ENCODE data around the gene CCNG2.

The CCNG2 gene

DNA sequence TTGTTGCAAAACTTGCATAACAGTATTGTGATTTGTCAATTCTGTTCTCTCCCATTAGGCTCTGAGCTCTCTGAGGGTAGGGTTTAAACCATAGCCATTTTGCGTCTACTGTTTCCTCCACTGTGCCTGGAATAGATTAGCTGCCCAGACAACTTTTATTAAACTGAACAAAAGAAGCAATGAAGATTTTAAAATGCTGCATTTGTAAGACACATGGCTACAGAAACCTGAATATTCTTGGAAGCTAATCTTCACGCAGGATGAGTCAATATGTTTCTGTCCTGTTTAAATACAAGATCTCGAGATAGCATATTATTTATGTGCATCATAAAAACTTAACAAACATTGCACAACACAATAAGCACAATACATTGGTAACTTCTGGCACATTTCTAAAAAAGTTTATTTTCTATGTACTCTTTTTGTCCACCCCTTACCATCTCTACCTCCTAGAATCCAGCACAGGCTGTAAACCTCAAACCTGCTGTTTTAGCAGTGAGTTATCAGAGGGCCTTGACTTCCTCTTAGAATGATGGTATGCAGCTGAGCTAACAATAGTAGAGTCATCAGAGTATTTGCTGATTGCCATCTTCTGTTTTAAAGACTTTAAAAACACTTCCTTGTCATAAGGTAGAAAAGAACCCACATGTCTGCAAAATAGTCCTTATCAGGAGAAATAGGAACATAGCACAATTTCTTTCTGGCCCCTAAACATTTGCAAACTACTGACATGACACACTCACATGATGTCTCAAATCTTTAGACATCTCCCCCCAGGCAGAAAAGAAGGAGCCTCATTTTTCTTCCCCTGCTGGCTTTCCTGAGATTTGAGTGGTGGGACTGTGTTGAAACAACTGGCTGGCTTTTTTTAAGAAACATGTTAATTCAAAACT lies 10.6 kb upstream of the CCNG2 start:
- no peak for DNase-seq (ENCODE audit: low read depth in 2 of 2)

DNA sequence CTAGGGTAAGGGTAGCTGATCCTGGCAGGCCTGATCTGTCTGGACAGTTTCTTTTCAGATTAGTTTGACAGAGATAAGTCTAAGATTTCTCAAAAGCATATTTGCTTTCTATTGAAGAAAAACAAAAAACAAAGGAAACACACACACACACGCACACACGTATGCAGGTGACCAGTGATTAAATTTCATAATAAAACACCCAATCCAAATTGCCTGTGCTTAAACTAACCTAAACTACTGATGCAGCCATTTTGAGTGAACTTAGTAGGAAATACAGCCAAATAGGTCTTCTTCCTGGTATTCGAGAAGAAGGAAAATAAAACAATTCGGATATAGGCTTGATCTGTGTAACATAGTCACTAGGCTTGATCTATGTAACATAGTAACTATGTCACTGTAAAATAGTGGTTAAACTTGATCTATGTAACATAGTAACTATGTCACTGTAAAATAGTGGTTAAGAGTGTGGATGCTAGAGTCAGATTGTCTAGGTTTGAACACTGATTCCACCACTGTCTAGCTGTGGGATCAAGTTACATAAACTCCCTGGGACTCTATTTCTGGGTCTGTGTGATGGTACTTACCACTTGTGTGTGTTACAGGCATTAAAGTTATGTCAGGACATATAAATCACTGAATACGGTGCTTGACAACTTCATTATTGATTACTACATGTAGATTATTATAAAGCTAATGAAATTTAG lies 9.8 kb upstream of the CCNG2 start:
- no peak for DNase-seq (ENCODE audit: low read depth in 2 of 2)

DNA sequence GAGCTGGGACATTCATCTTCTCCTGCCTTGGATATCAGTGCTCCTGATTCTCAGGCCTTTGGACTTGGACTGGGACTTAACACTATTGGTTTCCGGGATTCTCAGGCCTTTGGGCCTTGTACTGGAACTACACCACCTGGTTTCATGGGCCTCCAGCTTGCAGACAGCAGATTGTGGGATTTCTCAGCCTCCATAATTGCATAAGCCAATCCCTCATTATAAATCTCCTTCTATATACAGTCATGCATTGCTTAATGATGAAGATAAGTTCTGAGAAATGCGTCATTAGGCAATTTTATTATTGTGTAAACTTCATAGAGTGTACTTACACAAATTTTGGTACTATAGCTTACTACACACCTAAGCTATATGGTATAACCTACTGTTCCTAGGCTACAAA lies 8.9 kb upstream of the CCNG2 start:
- no peak for DNase-seq (ENCODE audit: low read depth in 2 of 2)

DNA sequence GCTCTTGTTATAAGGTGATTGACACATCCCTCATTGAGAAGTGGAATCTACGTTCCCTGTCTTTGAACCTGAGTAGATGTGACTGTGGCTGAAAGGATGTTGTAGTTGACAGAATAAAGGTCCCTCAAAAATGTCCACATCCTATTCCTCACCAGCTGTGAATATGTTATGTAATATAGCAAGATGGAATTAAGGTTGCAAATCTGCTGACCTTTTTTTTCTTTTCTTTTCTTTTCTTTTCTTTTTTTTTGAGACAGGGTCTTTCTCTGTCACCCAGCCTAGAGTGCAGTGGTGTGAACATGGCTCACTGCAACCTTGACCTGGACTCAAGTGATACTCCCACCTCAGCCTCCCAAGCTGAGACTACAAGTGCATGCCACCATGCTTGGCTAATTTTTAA lies 7.2 kb upstream of the CCNG2 start:
- no peak for DNase-seq (ENCODE audit: low read depth in 2 of 2)

DNA sequence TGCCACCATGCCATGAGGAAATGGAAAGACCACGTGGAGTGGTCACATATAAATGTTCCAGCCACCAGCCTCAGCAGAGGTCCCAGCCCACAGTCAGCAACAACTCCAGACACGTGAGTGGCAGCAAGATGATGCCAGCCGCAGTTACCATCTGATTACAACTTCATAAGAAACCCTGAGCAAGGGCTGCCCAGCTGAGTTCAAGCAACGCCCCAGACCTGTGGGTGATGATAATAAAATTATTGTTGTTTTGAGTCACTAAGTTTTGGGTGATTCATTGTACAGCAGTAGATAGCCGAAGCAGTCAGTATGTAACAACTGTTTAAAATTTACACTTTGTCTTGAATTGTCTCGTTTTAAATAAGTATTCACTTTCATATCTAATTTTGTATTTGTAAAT lies 5.8 kb upstream of the CCNG2 start:
- no peak for DNase-seq (ENCODE audit: low read depth in 2 of 2)

DNA sequence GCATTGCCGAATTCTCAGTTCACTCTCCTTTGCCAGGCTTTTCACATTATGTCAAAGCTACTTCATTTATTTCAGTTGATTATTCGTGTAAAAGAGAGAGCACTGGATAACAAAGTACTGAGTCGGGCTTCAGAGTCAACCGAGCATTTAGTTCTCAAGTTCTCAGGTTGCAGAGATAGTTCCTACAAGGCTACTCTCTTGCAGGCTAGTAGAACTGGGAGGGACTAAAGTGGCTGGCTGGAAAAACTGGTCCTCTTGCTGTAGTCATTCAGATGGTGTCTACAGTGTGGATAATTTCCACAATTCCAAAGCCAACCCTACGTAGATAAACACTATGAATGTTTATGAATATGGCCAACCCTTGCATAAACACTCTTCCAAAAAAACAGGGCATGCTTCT lies 4.6 kb upstream of the CCNG2 start:
- no peak for DNase-seq (ENCODE audit: low read depth in 2 of 2)

DNA sequence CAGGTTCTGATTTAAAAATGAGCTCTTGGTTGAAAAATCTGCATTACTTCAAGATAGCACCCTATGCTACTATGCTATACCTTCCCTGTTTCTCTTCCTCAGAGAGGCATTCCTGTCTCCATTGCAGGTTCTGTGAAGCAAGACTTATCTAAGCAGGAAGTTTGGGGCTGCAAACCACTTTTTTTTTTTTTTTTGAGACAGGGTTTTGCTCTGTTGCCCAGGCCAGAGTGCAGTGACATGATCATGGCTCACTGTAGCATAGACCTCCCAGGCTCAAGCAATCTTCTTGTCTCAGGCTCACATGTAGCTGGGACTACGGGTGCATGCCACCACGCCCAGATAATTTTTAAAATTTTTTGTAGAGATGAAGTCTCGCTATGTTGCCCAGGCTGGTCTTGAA lies 4.0 kb upstream of the CCNG2 start:
- no peak for DNase-seq (ENCODE audit: low read depth in 2 of 2)

DNA sequence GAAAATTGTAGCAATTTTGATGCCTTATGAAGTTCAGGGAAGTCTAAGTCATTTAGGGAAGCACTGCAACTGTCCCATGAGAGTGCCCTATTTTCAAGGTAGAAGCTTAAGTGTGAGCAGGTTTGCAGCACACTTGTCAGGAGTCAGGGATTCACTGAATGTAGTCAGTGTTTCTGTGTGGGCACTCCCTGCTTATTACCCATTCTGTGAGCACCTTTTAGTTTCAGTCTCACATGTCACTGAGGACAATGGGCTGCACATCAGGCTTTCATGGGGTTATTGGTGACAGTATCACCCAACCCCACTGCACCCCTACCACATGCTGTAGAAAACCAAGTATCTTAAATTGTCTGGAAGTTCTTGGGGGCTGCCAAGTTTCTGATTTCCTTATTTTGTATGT lies 2.9 kb upstream of the CCNG2 start:
- DNase-seq (ENCODE audit: low read depth in 2 of 2), result no peak

DNA sequence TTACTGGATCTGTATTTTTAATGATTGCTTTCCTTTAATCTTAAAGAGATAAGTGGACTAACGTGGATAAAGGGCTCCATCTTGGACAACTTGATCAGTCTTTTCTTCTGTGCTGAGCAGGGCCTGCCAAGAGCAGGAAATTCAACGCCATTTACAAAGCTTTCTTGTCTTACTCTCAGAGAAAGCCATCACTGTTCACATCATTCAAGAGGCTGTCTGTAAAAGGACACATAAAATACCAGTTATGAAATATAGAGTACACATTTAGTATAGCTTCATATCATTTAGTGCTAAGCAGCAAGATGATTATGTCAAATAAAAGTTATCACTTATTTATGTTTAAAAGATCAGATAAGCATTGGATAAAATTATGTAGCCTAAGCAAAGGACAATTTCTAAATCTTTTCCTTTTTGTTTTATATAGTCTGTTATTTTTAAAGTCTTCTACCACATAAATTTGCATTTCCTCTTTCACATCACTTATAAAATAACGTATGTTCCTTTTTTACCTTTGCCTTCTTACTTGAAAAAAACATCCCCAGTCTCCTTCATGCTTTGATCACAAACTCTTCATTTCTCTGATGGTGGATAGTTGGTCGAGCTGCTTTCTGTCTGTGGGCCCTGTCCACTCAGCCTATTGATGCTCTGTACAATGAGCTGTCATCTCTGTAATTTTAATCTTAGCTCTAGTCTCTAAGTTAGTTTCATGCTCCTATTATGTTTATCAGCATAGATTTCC lies 2.1 kb upstream of the CCNG2 start:
- DNase-seq (ENCODE audit: low read depth in 2 of 2), result no peak

DNA sequence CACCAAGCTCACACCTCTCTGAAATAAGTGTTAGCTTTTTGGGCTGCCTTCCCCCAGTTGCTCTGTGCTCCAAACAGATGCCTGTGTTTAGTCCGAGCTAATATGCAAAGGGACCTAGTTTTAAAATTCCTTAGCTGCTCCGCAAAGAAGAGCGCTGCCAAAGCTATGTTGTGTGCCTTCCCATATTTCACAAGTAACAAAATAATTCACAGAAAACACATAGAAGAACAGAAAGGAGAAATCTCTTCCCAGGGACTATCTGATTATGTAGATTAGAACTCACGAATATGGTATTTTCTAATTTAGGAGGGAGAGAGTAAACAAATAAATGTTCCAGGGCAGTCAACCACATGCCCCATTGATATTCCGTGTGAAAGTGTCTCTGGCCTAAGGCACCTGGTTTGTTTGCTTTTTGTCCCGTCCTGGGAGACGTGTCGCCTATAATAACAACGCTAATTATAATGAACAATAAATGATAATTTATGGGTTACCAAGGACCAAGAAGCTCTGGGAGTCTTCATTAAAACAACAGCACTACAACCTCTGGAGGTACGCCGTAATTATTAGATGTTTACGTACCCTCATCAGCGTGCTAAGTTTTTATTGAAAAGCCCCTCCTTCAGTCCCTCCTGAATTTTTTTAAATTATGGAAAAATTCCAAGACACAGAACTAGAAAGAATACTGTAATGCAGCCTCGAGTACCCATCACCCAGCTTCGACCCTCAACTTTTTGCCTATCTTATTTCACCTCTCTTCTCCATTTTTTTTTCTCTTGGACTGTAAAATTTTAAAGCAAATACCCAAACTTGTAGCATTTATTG lies 1.2 kb upstream of the CCNG2 start:
- DNase-seq (ENCODE audit: low read depth in 2 of 2), result no peak

DNA sequence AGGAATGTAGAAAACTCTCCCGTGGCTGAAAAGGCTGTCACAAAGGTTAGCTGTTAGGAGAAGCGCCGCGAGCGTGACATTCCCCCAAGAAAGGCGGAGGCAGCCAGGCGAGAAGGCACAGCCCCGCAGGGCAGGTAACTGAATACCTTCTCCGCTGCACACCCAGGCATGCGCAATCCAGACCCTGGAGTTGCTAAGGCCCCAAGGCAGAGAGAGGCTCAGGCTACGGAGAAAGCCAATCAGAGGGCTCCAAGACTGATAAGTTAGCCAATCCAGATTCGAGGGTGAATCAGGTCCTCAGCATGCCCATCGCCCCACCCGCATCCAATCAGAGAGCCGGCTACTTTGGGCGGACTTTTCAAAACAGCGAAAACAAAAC lies 485 bp upstream of the CCNG2 start:
- DNase-seq (ENCODE audit: low read depth in 2 of 2), result peak; percentile 78 to 94

DNA sequence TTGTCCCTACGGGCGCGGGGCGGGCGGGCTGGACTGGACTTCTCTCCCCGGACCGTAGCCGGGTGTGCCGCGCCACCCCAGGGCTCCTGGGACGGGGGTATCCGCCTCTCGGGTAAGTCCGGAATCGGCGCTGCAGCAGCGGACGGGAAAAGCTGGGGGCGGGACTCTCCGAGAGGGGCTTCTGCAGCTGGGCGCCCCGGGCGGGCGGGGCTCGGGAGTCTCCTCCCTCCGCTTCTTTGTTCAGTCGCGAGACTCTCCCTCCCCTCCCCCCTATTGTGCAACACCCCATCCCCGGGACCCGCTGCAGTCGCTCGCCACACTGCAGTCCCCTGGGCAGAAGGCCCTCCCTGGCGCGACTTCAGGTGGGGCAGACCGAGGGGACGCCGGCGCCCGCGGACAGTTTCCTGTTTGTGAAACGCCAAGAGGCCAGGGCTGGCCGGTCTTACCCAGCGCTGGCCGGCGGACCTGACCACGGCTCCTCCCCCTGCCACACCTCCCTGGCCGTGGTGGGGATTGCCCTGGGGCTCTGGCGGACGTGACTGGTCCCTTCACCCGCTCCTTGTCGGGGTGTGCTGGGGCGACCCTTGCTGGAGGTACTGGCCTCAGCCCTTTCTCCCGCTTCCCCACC lies 966 bp downstream of the CCNG2 start:
- peak; percentile 36 to 45 for DNase-seq (ENCODE audit: low read depth in 2 of 2)

DNA sequence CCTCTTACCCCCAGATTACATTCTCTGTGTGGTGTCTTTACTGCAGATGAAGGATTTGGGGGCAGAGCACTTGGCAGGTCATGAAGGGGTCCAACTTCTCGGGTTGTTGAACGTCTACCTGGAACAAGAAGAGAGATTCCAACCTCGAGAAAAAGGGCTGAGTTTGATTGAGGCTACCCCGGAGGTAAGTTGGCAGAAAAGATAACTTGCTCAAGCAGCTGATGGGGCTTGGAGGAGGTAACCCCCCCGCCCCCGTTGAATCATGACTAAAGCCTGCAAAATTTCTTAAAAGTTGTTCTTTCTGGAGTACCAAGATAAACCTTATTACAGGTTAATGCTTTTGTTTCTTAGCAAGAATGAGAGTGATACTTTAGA lies 1.5 kb downstream of the CCNG2 start:
- DNase-seq (ENCODE audit: low read depth in 2 of 2), result peak; percentile 1

DNA sequence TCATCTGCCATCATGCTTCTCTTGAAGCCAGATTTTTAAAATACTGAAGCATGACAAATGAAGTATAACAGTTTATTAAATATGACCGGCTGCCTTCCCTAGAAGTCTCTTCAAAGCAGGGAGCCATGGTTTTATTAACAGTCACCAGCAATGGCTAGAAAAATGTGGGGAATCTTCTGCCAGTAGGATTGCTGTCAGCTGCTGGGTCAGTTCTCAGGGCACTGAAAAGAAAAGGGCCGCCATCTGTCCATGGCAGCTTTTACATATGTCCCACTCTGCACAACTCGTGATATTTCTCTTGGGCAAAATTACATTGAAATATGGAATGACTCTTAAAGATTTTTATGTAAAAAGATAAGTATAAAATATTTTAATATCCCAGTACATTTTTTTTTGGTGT lies 2.8 kb downstream of the CCNG2 start:
- no peak for DNase-seq (ENCODE audit: low read depth in 2 of 2)

DNA sequence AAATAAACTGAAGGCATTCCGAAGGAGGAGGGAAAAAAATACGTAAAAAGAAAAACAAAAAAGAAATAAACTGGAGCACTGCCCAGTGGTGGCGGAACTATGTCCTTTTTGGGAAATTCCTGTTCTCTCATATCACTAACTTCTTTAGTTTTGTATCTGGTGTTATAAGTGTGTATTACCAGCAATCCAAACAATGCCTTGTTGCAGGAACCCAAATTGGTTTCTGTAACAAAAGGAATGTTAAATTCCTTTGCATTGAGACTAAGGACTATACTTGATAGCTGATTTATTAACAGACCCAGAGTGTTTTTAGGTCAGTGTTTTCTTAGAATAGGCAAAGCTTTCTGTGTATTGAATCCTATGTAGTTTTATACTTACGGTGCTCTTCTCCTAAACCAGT lies 6.6 kb downstream of the CCNG2 start:
- no peak for DNase-seq (ENCODE audit: low read depth in 2 of 2)

DNA sequence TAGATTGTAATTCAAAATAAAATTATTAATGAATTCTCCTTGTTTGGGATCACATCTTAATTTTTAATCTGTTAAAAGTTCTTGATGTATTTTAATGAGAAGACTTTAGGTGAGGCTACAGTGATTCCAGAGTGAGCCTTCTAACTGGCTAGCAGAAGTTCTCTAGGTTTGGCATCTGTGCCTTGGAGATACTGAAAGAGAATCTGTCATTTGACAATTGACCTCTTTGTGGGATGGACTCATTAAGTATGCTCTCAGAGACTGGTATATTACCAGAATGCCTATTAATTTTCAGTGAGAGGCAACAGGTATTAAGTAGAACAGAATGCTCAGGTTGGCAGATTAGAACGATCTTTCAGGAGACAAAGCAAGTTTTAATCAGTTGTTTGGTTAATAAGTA lies 10.2 kb downstream of the CCNG2 start:
- no peak for DNase-seq (ENCODE audit: low read depth in 2 of 2)

DNA sequence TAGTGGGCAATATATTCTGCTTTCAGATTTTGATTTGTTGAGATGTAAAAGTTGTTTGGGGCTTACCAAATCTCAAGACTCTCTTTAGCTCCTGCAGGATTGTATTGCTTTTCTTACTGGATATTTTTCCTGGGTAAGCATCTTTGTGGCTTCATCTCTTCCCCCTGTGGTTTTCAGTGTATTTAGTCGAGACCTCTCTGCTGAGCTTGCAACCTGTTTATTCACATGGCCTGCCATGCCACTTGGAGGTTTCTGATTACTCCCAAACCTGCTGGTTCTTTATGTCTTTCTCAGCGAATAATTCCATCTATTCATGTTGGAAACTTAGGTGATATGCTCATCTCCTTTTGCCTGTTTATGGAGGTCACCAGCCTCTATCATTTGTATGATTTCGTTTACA lies 10.9 kb downstream of the CCNG2 start:
- DNase-seq (ENCODE audit: low read depth in 2 of 2), result no peak

DNA sequence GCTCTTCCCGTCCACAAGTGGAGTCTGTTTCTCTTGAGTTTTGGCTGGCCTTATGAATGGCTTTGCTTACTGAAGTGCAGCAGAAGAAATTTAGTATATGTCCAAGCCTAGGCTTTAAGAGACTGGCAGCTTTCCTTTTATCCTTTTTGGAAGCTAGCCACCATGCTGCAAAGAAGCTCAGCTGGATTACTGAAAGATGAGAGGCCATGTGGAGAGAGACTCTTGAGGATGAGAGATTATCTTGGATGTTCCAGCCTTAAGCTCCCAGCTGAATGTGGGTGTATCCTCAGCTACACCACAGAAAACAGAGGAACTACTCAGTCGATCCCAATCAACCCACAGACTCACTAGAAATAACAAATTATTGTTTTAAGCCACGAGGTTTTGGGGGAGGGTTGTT lies 12.5 kb downstream of the CCNG2 start:
- no peak for DNase-seq (ENCODE audit: low read depth in 2 of 2)

DNA sequence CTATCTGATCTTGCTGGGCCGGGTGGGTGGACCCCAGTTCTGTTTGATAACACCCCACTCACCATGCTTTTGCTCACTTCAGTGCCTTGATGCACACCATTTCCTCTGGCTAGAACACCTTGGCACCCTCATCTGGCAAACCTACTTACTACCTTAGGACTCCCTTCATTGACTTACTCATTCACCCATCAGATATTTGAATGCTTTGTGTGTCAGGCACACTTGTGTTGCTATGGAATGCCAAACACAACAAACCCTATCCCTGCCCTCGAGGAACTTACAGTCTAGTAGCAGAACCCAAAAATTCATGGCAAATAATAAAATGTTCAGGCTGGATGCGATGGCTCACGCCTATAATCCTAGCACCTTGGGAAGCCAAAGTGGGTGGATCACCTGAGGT lies 13.9 kb downstream of the CCNG2 start:
- DNase-seq (ENCODE audit: low read depth in 2 of 2), result no peak

DNA sequence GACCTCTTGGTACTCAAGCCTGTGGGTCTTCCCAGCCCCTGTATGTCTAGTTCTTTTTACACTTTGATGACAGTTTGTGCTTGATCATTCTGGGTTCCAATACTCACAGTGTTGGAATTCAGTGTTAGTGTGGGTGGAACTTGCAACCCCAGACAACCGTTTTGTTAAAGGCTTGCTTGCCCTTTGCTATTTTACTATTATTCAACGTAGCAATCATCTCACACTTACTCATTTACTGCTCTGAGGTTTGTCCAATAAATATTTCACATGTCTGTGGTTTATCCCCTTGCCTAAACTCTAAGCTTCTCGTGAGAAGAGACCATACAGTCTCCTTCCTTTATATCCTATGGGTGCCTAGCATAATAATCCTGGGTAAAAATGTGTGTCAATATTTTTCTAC lies 15.3 kb downstream of the CCNG2 start:
- no peak for DNase-seq (ENCODE audit: low read depth in 2 of 2)

DNA sequence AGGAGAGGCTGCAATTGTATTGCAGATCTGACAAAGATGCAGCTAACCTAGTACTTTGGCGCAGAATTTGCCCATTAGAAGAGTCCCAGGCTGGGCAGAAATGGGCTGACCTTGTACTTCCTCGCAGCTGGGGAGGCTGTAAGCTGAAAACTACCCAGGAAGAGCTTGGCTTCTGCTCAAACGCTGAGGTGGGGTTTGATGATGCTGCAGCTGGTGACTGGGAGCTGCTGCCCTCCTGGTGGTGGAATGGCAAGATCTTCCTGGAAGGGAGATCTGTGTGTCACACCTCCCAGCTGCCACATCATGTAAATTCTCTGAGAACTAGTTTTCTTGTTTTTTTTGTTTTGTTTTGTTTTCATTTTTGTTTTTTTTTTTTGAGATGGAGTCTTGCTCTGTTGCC lies 17.4 kb downstream of the CCNG2 start:
- DNase-seq (ENCODE audit: low read depth in 2 of 2), result no peak

Measured in stimulated activated CD4-positive, alpha-beta T cell treated with anti-CD3 and anti-CD28 coated beads, Interleukin-1b, Interleukin-23, amount 100 ng/mL, for 4 hours (primary cell).